SIG-M5 (cell line): ENCODE measurements around the gene SOX5.

ENCODE experiments used
- DNase-seq: peaks from one replicate; lab custom pipeline; 2025; lab: John Stamatoyannopoulos, UW

SOX5 gene

GRCh38 chr12:23949348-23950209 lies at the start of gene SOX5:
SOX5 (minus strand) TSS chr12:23949670; CDS start chr12:23949601, 69 bp downstream.
- DNase-seq: no peak

GRCh38 chr12:23987046-23987445 lies 37.6 kb upstream of the SOX5 start:
- DNase-seq: no peak

GRCh38 chr12:23980826-23981225 lies 31.4 kb upstream of the SOX5 start:
- DNase-seq: no peak

- no peak for DNase-seq
Measured at GRCh38 chr12:23964812-23965211, 15.3 kb upstream of the SOX5 start.

- DNase-seq: no peak
Measured at GRCh38 chr12:23959826-23960225, 10.4 kb upstream of the SOX5 start.

- no peak for DNase-seq
Measured at GRCh38 chr12:23954332-23954731, 4.9 kb upstream of the SOX5 start.

- DNase-seq: no peak
Measured at GRCh38 chr12:23952071-23952470, 2.6 kb upstream of the SOX5 start.

- no peak for DNase-seq
Measured at GRCh38 chr12:23950775-23951451, 1.4 kb upstream of the SOX5 start.

- no peak for DNase-seq
Measured at GRCh38 chr12:23950210-23950774, 822 bp upstream of the SOX5 start.

- no peak for DNase-seq
Measured at GRCh38 chr12:23948291-23948690, 1.2 kb downstream of the SOX5 start.

- DNase-seq: no peak
Measured at GRCh38 chr12:23947395-23947794, 2.1 kb downstream of the SOX5 start.

- DNase-seq: no peak
Measured at GRCh38 chr12:23945249-23945648, 4.2 kb downstream of the SOX5 start.

GRCh38 chr12:23944067-23944466 lies 5.4 kb downstream of the SOX5 start:
- no peak for DNase-seq

GRCh38 chr12:23942841-23943240 lies 6.6 kb downstream of the SOX5 start:
- no peak for DNase-seq

GRCh38 chr12:23941780-23942179 lies 7.7 kb downstream of the SOX5 start:
- no peak for DNase-seq

GRCh38 chr12:23938422-23938821 lies 11.0 kb downstream of the SOX5 start:
- DNase-seq: no peak

GRCh38 chr12:23931176-23931575 lies 18.3 kb downstream of the SOX5 start:
- no peak for DNase-seq

GRCh38 chr12:23930599-23930998 lies 18.9 kb downstream of the SOX5 start:
- DNase-seq: no peak

- DNase-seq: no peak
Measured at GRCh38 chr12:23929906-23930305, 19.6 kb downstream of the SOX5 start.

GRCh38 chr12:23927907-23928306 lies 21.6 kb downstream of the SOX5 start:
- DNase-seq: no peak

GRCh38 chr12:23921099-23921856 lies 28.2 kb downstream of the SOX5 start:
- no peak for DNase-seq

GRCh38 chr12:23911574-23911973 lies 37.9 kb downstream of the SOX5 start:
- DNase-seq: no peak
